WTC11 (cell line): ENCODE results near the gene SRSF4. TPM values are rescaled to one million over a fixed set of nuclear protein-coding genes. Genes with fewer than 3 reads are reported as not detected.

ENCODE experiments used
- ATAC-seq: fragments of 200-7000 bp; cut with Tn5 transposase; 2 replicates; pipeline ENCODE4 v1.10.0; 2021; ENCODE audit warnings: mild to moderate bottlenecking, moderate library complexity
- CTCF ChIA-PET: fragments of 300-600 bp; sonication (Branson Sonifier 250); formaldehyde crosslinking; loops from one replicate; lab custom pipeline; 2021; ENCODE audit warnings: antibody characterized with exemption; lab: Charles Lee
- POLR2A ChIA-PET: fragments of 350-600 bp; sonication (Branson Sonifier 250); formaldehyde crosslinking; loops from one replicate; lab custom pipeline; 2021; ENCODE audit warnings: antibody characterized with exemption; lab: Charles Lee
- DNase-seq: peaks from one replicate; pipeline ENCODE4 v3.0.0; 2021; ENCODE audit warnings: low spot score
- H3K27ac Mint-ChIP-seq: 2 replicates; pipeline ENCODE4 v1.8.0; 2021; ENCODE audit warnings: mixed read lengths
- H3K27me3 Mint-ChIP-seq: 2 replicates; pipeline ENCODE4 v1.8.0; 2021; ENCODE audit warnings: low read depth, mild to moderate bottlenecking, moderate library complexity, mixed read lengths
- H3K36me3 Mint-ChIP-seq: 2 replicates; pipeline ENCODE4 v1.8.0; 2021; ENCODE audit warnings: mixed read lengths
- H3K4me1 Mint-ChIP-seq: 2 replicates; pipeline ENCODE4 v1.8.0; 2022; ENCODE audit warnings: mixed read lengths
- H3K4me3 Mint-ChIP-seq: 2 replicates; pipeline ENCODE4 v1.8.0; 2021; ENCODE audit warnings: mild to moderate bottlenecking, moderate library complexity, mixed read lengths
- H3K9me3 Mint-ChIP-seq: 2 replicates; pipeline ENCODE4 v1.8.0; 2021; ENCODE audit warnings: mixed read lengths
- ATF6 ChIP-seq: sonication (generic); formaldehyde crosslinking; IDR thresholded peaks from 2 replicates; pipeline ENCODE4 v1.8.1; 2023; ENCODE audit warnings: mild to moderate bottlenecking, missing genetic modification reagents
- IRF2 ChIP-seq: sonication (generic); formaldehyde crosslinking; IDR thresholded peaks from 2 replicates; pipeline ENCODE4 v1.8.0; 2022; ENCODE audit warnings: low read depth, missing genetic modification reagents, borderline replicate concordance
- JAZF1 ChIP-seq: fragments of 250-450 bp; sonication (Bioruptor Pico); IDR thresholded peaks from 2 replicates; pipeline ENCODE4 v1.9.0; 2021; ENCODE audit warnings: moderate library complexity, mild to moderate bottlenecking, inconsistent platforms
- NFE2L1 ChIP-seq: sonication (generic); formaldehyde crosslinking; IDR thresholded peaks from 2 replicates; pipeline ENCODE4 v1.8.1; 2023; ENCODE audit warnings: missing genetic modification reagents
- NR3C1 ChIP-seq: sonication (generic); formaldehyde crosslinking; conservative IDR thresholded peaks from 2 replicates; pipeline ENCODE4 v1.8.1; 2023; ENCODE audit warnings: low read depth, mild to moderate bottlenecking, missing genetic modification reagents
- STAT6 ChIP-seq: sonication (generic); formaldehyde crosslinking; conservative IDR thresholded peaks from 2 replicates; pipeline ENCODE4 v1.8.1; 2023; ENCODE audit warnings: mild to moderate bottlenecking, low read depth, missing genetic modification reagents, moderate library complexity
- ZBTB43 ChIP-seq: sonication (generic); formaldehyde crosslinking; IDR thresholded peaks from 2 replicates; pipeline ENCODE4 v1.8.1; 2023; ENCODE audit warnings: mild to moderate bottlenecking, missing genetic modification reagents
- ZNF121 ChIP-seq: sonication (generic); formaldehyde crosslinking; IDR thresholded peaks from 2 replicates; pipeline ENCODE4 v1.8.0; 2023; ENCODE audit warnings: missing genetic modification reagents
- ZNF425 ChIP-seq: fragments of 250-450 bp; sonication (Bioruptor Pico); conservative IDR thresholded peaks from 2 replicates; pipeline ENCODE4 v1.9.0; 2021; ENCODE audit warnings: mild to moderate bottlenecking
- ZNF512 ChIP-seq: sonication (generic); formaldehyde crosslinking; IDR thresholded peaks from 2 replicates; pipeline ENCODE4 v1.8.1; 2022; ENCODE audit warnings: missing genetic modification reagents, borderline replicate concordance
- total RNA-seq: library from RNA; stranded (reverse); gene quantifications from 3 replicates; pipeline ENCODE4 v1.2.3, GENCODE V29; 2021

SRSF4 gene
- total RNA-seq, 1 experiment from 2014 or later, result 99.9 TPM

- Mint-ChIP-seq H3K9me3 (no peaks in the 10 kb centered on the region), H3K4me3 (peak overlapping the region; percentile 65), H3K36me3 (no peaks in the 10 kb centered on the region), H3K27ac (peak overlapping the region; percentile 54; the same call in 1 of the 2 replicates), H3K27me3 (peaks cover 16% of the 10 kb centered on the region), H3K4me1 (peaks cover 12% of the 10 kb centered on the region)
- POLR2A ChIA-PET, result no interaction called here
- ATAC-seq, result no peak
- CTCF ChIA-PET, result interaction anchor here (0.8 to 3.0 kb wide), 2 partner anchors 9 to 55 kb away, joined by 4 to 28 read pairs; partner anchors contain the start of gene SRSF4
- TF ChIP-seq ZBTB43 (CRISPR knock-in tag) (no peak), STAT6 (CRISPR knock-in tag) (no peak), ZNF121 (CRISPR knock-in tag) (peak; percentile 66; the same call in 1 of the 2 replicates)
- no peak for DNase-seq
These were observed 55.5 kb downstream of the SRSF4 start for GRCh38 chr1:29126198-29126597.

- peak overlapping the region; percentile 65 for H3K4me3 Mint-ChIP-seq
- CTCF ChIA-PET, result interaction anchor here (1.4 to 6.3 kb wide), 7 partner anchors 12 to 249 kb away, joined by 5 to 45 read pairs (median 18); partner anchors contain the start of gene SRSF4
- DNase-seq (no peak), ATAC-seq (no peak)
- H3K9me3 Mint-ChIP-seq, result no peaks in the 10 kb centered on the region
- POLR2A ChIA-PET, result interaction anchor here (1.5 kb wide), 1 partner anchor 72 kb away, joined by 4 read pairs; no protein-coding TSS in a partner anchor
- peak overlapping the region; percentile 54 for H3K27ac Mint-ChIP-seq
- 0 out of 2 replicates have a peak, but pooled peaks have one; percentile 32 for TF ChIP-seq IRF2 (CRISPR knock-in tag)
- TF ChIP-seq NR3C1 (CRISPR knock-in tag), result no peak
- TF ChIP-seq ZNF425 (CRISPR knock-in tag), result no peak
- H3K36me3 Mint-ChIP-seq, result no peaks in the 10 kb centered on the region
- peaks cover 19% of the 10 kb centered on the region for H3K27me3 Mint-ChIP-seq
- peaks cover 12% of the 10 kb centered on the region for H3K4me1 Mint-ChIP-seq
These were observed 55.9 kb downstream of the SRSF4 start for GRCh38 chr1:29125788-29126187.

- no peaks in the 10 kb centered on the region for H3K9me3 Mint-ChIP-seq
- TF ChIP-seq JAZF1 (no peak), ZNF425 (CRISPR knock-in tag) (no peak), ATF6 (CRISPR knock-in tag) (no peak), NFE2L1 (CRISPR knock-in tag) (peak; percentile 54; the same call in 1 of the 2 replicates), ZNF512 (no peak)
- H3K4me3 Mint-ChIP-seq, result peak overlapping the region; percentile 65
- peaks cover 14% of the 10 kb centered on the region for H3K4me1 Mint-ChIP-seq
- DNase-seq (no peak), ATAC-seq (no peak)
- peak overlapping the region; percentile 54 for H3K27ac Mint-ChIP-seq
- peaks cover 23% of the 10 kb centered on the region for H3K27me3 Mint-ChIP-seq
- ChIA-PET POLR2A (interaction anchor here (1.4 to 1.7 kb wide), 3 partner anchors 42 to 241 kb away, joined by 4 to 6 read pairs (median 5); no protein-coding TSS in a partner anchor), CTCF (interaction anchor here (0.6 to 6.3 kb wide), 13 partner anchors 12 to 389 kb away, joined by 4 to 45 read pairs (median 9); partner anchors contain the start of genes SRSF4 and YTHDF2)
- no peaks in the 10 kb centered on the region for H3K36me3 Mint-ChIP-seq
These were observed 56.5 kb downstream of the SRSF4 start for GRCh38 chr1:29125237-29125641.
